ENCODE measurements around the gene MRM3. TPM values are rescaled to one million over a fixed set of nuclear protein-coding genes. Genes with fewer than 3 reads are reported as not detected.

MRM3 gene
- total and polyA plus RNA-seq, 2 of the 4 experiments (the other 2 are of a cell fraction) = 9.0 to 15.2 TPM

DNA sequence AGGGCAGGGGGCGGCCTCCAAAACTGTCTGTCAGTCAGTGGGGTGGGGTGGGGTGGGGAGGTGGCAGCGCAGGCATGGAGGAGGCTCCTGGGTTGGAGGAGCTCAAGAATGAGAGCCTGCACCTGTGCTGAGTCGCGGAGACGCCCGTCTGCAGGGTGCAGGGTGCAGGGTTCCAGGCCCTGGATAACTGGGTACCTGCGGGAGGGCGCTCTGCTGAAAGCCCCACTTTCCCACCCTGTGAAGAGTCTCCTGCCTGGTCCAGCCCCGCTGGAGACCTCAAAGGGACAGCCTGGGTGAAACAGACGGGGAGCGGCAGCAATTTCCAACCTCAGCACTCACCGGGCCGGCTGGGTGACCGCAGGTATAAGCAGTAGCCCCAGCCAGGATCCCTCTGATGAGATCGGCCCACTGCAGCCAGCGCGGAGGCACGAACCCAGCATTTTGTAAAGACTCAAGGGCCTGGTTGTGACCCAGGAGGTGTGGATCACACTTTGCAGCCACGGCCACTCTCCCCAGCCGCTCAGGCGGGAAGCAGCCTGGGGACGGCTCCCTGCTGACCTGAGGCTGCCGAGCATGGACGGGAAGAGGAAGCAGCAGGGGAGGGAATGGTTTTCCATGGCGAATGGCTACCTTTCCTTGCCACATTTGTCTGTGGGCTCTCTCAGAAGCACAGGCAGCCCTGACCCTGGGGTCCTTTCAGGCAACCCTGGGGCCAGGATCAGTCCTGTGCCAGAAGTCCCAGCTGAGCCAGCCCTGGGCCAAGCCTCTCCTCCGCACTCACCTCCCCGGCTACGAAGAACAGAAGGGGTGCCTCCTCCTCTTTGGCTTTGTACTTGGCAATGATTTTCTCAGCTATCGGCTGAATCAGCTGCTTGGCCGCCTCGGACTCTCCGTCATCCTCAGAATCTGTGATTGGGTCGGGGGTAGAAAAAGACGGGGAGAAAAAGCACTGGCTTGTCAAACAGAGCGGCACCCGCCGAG is 21.0 kb downstream of the MRM3 start:
- Histone ChIP-seq H4K5ac (ENCODE audit: low read depth, low read length) (no peak overlapping the region), H2BK5ac (ENCODE audit: low read depth, low read length, poor library complexity, severe bottlenecking) (no peak overlapping the region), H3K9me3 (ENCODE audit: control insufficient read depth, insufficient read depth, low read length) (no peaks in the 10 kb centered on the region), H3K56ac (ENCODE audit: extremely low read depth, insufficient read depth, low read length) (no peak overlapping the region), H2AFZ (replicated peaks; ENCODE audit: low read length, poor library complexity) (peak overlapping the region; percentile 14), H2BK20ac (ENCODE audit: low read depth, low read length) (no peak overlapping the region), H4K20me1 (ENCODE audit: insufficient read depth, low read length) (peaks cover 32% of the 10 kb centered on the region), H2AK5ac (ENCODE audit: low read depth, low read length) (no peak overlapping the region), H3K36me3 (ENCODE audit: control insufficient read depth, insufficient read depth, low read length) (peaks cover 71% of the 10 kb centered on the region), H3K27me3 (ENCODE audit: control insufficient read depth, insufficient read depth, low read length) (no peaks in the 10 kb centered on the region), H3K18ac (ENCODE audit: low read depth, low read length) (no peak overlapping the region), H2AK9ac (replicated peaks; ENCODE audit: low read depth, low read length, poor library complexity) (no peak overlapping the region), H3K4me3 (ENCODE audit: insufficient read depth, low read depth, low read length) (no peak overlapping the region), H3K4ac (ENCODE audit: low read depth, low read length) (no peak overlapping the region), H2BK15ac (ENCODE audit: low read depth, low read length) (no peak overlapping the region), H3K4me2 (ENCODE audit: low read depth, low read length) (no peak overlapping the region), H2BK120ac (ENCODE audit: low read depth, low read length) (no peak overlapping the region), H4K8ac (ENCODE audit: low read depth in 2 of 2, low read length in 2 of 2) (no peak overlapping the region), H3K27ac (ENCODE audit: insufficient read depth, low read length) (no peak overlapping the region), H3K9ac (ENCODE audit: low read depth, low read length) (no peak overlapping the region), H3K4me1 (ENCODE audit: control insufficient read depth, insufficient read depth, low read length) (no peaks in the 10 kb centered on the region), H3K23ac (ENCODE audit: low read depth, low read length) (no peak overlapping the region), H3K9me1 (ENCODE audit: insufficient read depth, low read length) (peaks cover 2% of the 10 kb centered on the region; the same call in 1 of the 2 replicates), H3K14ac (replicated peaks; ENCODE audit: low read depth, low read length) (no peak overlapping the region), H3K79me1 (ENCODE audit: low read depth in 1 of 2, low read length in 2 of 2) (peaks cover 0 to 4% of the 10 kb centered on the region in 2 experiments; a peak in 2 of 4 replicates), H4K91ac (ENCODE audit: insufficient read depth, low read depth, low read length) (no peak overlapping the region)
- in situ Hi-C loops (cut with MboI; ENCODE audit: low sequenced_read_pairs) = no loop called here
- dilution Hi-C loops (cut with HindIII; ENCODE audit: low sequenced_read_pairs, unreplicated experiment) = no loop called here
- ChIA-PET POLR2A (ENCODE audit: unreplicated experiment) (interaction anchor here (0.6 kb wide), 1 partner anchor 8 kb away, joined by 7 read pairs; no protein-coding TSS in a partner anchor), CTCF (no interaction called here)
- WGBS, 2 experiments (ENCODE audit: extremely low coverage in 2 of 2, insufficient read length in 1 of 2) = 95% methylated on average over 20 of the region's 37 CpGs; no CpG with 5 or more reads in 1 of the 2 experiments
- ATAC-seq (ENCODE audit: low read depth) = no peak
- TF ChIP-seq FOS (IDR thresholded peaks at IDR 0.05; ENCODE audit: low read depth, low read length) = no peak
- no peak for TF ChIP-seq RFX5 (IDR thresholded peaks at IDR 0.05; ENCODE audit: low read depth, low read length)
- TF ChIP-seq, protein P1, sequence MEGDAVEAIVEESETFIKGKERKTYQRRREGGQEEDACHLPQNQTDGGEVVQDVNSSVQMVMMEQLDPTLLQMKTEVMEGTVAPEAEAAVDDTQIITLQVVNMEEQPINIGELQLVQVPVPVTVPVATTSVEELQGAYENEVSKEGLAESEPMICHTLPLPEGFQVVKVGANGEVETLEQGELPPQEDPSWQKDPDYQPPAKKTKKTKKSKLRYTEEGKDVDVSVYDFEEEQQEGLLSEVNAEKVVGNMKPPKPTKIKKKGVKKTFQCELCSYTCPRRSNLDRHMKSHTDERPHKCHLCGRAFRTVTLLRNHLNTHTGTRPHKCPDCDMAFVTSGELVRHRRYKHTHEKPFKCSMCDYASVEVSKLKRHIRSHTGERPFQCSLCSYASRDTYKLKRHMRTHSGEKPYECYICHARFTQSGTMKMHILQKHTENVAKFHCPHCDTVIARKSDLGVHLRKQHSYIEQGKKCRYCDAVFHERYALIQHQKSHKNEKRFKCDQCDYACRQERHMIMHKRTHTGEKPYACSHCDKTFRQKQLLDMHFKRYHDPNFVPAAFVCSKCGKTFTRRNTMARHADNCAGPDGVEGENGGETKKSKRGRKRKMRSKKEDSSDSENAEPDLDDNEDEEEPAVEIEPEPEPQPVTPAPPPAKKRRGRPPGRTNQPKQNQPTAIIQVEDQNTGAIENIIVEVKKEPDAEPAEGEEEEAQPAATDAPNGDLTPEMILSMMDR (conservative IDR thresholded peaks at IDR 0.05; ENCODE audit: low read depth, low read length) = no peak
- no peak for TF ChIP-seq CEBPB (IDR thresholded peaks at IDR 0.05; ENCODE audit: low read depth, low read length)
- no peak for TF ChIP-seq POLR2A (IDR thresholded peaks at IDR 0.05; ENCODE audit: low read depth, low read length)
- no peak for TF ChIP-seq RAD21 (IDR thresholded peaks at IDR 0.05; ENCODE audit: low read length)
- TF ChIP-seq MAFK (IDR thresholded peaks at IDR 0.05; ENCODE audit: low read depth, low read length) = no peak
- no peak for TF ChIP-seq RCOR1 (IDR thresholded peaks at IDR 0.05; ENCODE audit: insufficient replicate concordance, low read length)
- TF ChIP-seq BHLHE40 (IDR thresholded peaks at IDR 0.05; ENCODE audit: low read depth, low read length) = no peak
- BruUV-seq (replicated peaks) = no TSS peak
- intact Hi-C loops (cut with micrococcal nuclease) = no loop called here
- no peak for DNase-seq

Data from IMR-90 (cell line).